ENCODE data around the gene TP73.

Gene TP73

DNA sequence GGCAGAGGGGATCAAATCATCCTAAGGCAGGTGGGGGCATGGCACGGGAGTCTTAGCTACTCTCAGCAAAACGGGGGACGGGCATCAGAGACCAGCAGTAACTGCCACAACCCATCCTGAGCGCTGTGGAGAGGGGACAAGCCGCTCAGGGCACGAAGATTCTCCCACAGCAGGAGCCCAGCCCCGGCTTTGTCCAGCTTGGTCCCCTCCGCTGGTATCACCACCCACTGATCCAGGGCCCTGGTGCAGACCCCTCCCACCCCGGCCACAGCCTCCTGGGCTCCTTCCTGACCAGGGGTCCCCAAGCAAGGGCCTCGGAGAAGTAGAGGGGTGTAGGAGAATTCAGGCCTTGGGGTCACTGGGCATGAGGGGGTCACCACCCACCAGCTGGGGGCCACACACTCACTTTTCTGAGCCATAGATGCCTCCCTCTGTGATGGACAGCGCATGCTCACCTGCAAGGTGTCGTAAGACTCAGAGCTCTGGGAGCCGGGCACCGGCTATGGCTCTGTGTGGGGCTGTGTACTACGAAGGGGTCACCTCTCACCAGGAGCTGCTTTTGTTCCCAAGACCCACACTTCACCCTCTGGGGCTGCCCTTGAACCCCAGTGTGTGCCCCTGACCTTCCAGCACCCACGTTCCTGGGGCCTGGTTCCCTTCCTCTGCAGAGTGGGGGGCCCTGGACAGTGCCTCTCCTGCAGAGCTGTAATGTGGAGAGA, 117.9 kb downstream of the TP73 start:
- Histone ChIP-seq H3K27me3 (replicated peaks; ENCODE audit: control insufficient read depth, insufficient read depth, low read length) (no peaks in the 10 kb centered on the region; the same call in 1 of the 2 replicates), H3K4me3 (replicated peaks; ENCODE audit: low read depth, low read length) (no peak overlapping the region), H3K36me3 (ENCODE audit: control insufficient read depth, insufficient read depth, low read length) (no peaks in the 10 kb centered on the region)
- no peak for DNase-seq (ENCODE audit: extremely low read depth, insufficient read length)
- TF ChIP-seq, protein P1, sequence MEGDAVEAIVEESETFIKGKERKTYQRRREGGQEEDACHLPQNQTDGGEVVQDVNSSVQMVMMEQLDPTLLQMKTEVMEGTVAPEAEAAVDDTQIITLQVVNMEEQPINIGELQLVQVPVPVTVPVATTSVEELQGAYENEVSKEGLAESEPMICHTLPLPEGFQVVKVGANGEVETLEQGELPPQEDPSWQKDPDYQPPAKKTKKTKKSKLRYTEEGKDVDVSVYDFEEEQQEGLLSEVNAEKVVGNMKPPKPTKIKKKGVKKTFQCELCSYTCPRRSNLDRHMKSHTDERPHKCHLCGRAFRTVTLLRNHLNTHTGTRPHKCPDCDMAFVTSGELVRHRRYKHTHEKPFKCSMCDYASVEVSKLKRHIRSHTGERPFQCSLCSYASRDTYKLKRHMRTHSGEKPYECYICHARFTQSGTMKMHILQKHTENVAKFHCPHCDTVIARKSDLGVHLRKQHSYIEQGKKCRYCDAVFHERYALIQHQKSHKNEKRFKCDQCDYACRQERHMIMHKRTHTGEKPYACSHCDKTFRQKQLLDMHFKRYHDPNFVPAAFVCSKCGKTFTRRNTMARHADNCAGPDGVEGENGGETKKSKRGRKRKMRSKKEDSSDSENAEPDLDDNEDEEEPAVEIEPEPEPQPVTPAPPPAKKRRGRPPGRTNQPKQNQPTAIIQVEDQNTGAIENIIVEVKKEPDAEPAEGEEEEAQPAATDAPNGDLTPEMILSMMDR (IDR thresholded peaks at IDR 0.05; ENCODE audit: insufficient read depth, low read length, poor library complexity, severe bottlenecking): no peak

DNA sequence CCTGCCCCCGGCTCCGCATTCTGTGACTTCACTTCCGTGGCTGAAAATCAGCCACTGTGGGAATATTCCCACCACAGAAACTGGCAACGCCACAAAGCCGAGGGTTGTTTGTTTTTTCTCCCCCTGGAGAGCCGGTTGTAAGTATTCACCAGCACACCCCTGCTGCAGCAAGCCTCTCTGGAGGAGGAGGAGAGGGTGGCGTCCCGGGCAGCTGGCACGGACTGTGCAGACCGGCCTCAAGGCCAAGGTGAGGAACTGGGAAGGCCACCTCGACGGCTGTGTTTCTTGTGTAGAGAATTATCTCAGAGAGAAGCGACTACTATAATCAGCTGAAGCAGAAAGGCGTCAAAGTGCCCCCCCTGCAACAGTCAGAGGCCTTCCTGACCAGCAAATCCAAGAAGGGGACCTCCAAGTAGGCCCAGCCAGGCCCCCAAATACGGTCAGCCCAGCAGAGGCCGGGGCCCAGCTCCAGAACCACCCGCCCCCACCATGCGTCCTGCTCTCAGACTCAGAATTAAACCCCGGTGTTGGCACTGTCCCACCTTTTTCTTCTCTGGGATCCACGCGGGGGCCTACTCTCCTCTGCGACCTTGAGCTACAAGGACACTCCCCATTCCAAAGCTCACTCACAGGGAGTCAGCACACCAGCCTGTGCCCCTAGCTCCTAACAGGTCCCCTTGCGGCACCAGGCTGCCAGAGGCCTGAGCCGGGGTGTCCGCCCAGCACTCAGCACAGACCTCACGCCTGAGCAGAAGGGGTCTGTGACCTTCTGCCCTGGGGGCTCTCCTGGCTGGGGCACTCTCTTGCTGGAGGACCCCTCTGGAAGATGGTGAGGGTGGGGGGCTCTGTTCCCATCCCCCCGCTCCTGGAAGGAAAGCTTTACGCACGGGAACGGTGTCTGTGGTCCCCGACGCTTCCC, 119.1 kb downstream of the TP73 start:
- TF ChIP-seq, protein P1 (IDR thresholded peaks at IDR 0.05; ENCODE audit: insufficient read depth, low read length, poor library complexity, severe bottlenecking): no peak
- no peaks in the 10 kb centered on the region for H3K36me3 ChIP-seq (ENCODE audit: control insufficient read depth, insufficient read depth, low read length)
- no peak for DNase-seq (ENCODE audit: extremely low read depth, insufficient read length)
- H3K27me3 ChIP-seq (replicated peaks; ENCODE audit: control insufficient read depth, insufficient read depth, low read length): no peaks in the 10 kb centered on the region; the same call in 1 of the 2 replicates
- peak overlapping the region; percentile 57 for H3K4me3 ChIP-seq (replicated peaks; ENCODE audit: low read depth, low read length)

DNA sequence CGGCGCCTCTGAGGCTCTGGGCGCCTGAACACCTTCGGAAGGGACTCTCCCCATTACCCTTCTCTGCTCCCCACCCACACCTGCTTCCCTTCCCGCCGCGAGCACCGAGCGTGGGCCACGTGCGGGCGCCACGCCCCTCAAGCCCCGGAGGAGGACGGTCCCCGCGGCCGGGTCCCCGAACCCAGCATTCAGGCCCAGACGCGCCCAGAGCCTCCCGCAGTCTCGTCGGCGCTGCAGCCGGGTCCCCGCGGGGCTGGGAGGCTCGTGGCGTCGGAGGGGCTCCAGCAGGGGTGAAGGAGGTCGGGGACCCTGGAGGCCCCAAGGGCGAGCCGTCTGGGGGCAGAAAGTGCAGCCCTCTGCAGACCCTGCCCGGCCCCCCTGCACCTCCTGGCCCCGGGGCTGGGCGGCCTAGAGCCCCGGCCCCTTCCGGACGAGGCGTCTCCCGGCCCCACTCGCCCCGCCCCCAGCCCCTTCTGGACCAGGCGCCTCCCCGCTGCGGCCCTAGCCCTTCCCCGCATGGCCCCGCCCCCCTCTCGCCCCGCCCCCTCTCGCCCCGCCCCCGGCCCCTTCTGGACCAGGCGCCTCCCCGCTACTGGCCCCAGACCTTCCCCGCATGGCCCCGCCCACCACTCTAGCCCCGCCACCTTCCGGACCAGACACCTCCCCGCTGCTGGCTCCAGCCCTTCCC, 119.9 kb downstream of the TP73 start:
- peak; percentile 78 for DNase-seq (ENCODE audit: extremely low read depth, insufficient read length)
- Histone ChIP-seq H3K36me3 (ENCODE audit: control insufficient read depth, insufficient read depth, low read length) (no peaks in the 10 kb centered on the region), H3K4me3 (replicated peaks; ENCODE audit: low read depth, low read length) (peak overlapping the region; percentile 57), H3K27me3 (replicated peaks; ENCODE audit: control insufficient read depth, insufficient read depth, low read length) (no peaks in the 10 kb centered on the region; the same call in 1 of the 2 replicates)
- TF ChIP-seq, protein P1 (IDR thresholded peaks at IDR 0.05; ENCODE audit: insufficient read depth, low read length, poor library complexity, severe bottlenecking): no peak

GRCh38 chr1:3772715-3773571, 120.6 kb downstream of the TP73 start, which contains the start of gene SMIM1:
TSS of gene SMIM1 (plus strand) at chr1:3772749. CDS start at chr1:3775374, 2,625 bp downstream.
- TF ChIP-seq, protein P1 (IDR thresholded peaks at IDR 0.05; ENCODE audit: insufficient read depth, low read length, poor library complexity, severe bottlenecking): no peak
- H3K4me3 ChIP-seq (replicated peaks; ENCODE audit: low read depth, low read length): peak within 1 kb of the TSS; percentile 57
- H3K27me3 ChIP-seq (replicated peaks; ENCODE audit: control insufficient read depth, insufficient read depth, low read length): no peaks in the 10 kb centered on the region; the same call in 1 of the 2 replicates
- no peak for DNase-seq (ENCODE audit: extremely low read depth, insufficient read length)
- no peaks in the 10 kb centered on the region; the same call in 1 of the 2 replicates for H3K36me3 ChIP-seq (ENCODE audit: control insufficient read depth, insufficient read depth, low read length)
